Peyer's patch (tissue), 4 donors: ENCODE measurements around the gene CCDC187.

Source experiments
- POLR2A ChIP-seq, 2 donors: fragments of 450-650 bp; IDR thresholded peaks; one replicate each; pipeline ENCODE4 v1.5.1; 2017; ENCODE audit warnings: antibody characterized with exemption in 2 of 2, mild to moderate bottlenecking in 2 of 2, moderate library complexity in 2 of 2
- TF ChIP-seq, protein P1 (sequence below), 6 experiments: fragments of 450-650 bp in 4 of 6; fragments of 200-600 bp in 2 of 6; sonication (generic) in 1 of 6; IDR thresholded peaks; one replicate each; pipeline ENCODE4 v1.5.1; 2017 to 2019; ENCODE audit warnings: antibody characterized with exemption in 6 of 6, mild to moderate bottlenecking in 3 of 6, moderate library complexity in 1 of 6

DNA sequence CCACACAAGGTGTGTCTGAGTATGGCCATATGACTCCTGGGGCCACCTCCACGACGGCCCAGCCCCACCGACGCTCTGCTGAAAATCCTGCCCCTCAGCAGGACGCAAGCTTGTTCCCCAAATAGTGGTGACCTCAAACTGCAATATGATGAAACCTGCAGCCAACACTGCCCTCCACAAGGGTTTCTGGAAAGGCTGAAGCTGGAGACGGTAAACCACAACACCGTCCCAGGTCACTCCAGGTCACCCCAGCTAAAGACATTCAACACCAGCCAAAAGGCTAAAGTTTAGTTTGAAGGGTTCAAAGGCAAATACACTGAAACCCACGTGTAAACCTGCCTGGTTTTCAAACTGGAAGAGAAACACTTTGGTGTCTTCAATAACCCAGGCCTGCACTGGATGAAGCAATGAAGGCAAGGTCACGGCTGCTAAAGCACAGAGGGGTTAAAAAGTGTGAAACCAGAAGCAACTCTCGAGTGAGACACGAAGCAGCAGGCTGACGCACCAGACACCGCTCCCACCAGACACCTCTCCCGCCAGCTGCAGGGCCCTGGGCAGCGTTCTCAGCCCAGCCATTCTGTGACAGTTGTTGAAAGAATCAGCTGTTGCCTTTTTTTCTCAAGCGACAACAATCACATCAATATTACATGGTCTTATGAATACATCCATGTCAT, 97.2 kb downstream of the CCDC187 start:
- TF ChIP-seq, protein P1, sequence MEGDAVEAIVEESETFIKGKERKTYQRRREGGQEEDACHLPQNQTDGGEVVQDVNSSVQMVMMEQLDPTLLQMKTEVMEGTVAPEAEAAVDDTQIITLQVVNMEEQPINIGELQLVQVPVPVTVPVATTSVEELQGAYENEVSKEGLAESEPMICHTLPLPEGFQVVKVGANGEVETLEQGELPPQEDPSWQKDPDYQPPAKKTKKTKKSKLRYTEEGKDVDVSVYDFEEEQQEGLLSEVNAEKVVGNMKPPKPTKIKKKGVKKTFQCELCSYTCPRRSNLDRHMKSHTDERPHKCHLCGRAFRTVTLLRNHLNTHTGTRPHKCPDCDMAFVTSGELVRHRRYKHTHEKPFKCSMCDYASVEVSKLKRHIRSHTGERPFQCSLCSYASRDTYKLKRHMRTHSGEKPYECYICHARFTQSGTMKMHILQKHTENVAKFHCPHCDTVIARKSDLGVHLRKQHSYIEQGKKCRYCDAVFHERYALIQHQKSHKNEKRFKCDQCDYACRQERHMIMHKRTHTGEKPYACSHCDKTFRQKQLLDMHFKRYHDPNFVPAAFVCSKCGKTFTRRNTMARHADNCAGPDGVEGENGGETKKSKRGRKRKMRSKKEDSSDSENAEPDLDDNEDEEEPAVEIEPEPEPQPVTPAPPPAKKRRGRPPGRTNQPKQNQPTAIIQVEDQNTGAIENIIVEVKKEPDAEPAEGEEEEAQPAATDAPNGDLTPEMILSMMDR (IDR thresholded peaks at IDR 0.05): no peak
- TF ChIP-seq POLR2A (IDR thresholded peaks at IDR 0.05): no peak
